NT2/D1 (cell line): ENCODE results near the gene ZNF23.
A peak's percentile ranks its signal among the peaks of the same experiment; 100 is the strongest.

ENCODE experiments used
- DNase-seq: peaks from one replicate; pipeline ENCODE4 v3.0.0-alpha.2; 2011; ENCODE audit warnings: low read depth, low spot score
- H3K27me3 ChIP-seq: 2 replicates; pipeline ENCODE4 v1.6.0; 2011; ENCODE audit warnings: mild to moderate bottlenecking; ENCODE audit not compliant: insufficient read length, insufficient read depth
- H3K36me3 ChIP-seq: 2 replicates; pipeline ENCODE4 v1.6.1; 2011; ENCODE audit warnings: mild to moderate bottlenecking, low read length, mixed read lengths; ENCODE audit not compliant: insufficient read depth, insufficient read length
- H3K4me1 ChIP-seq: 2 replicates; pipeline ENCODE4 v1.5.1; 2011; ENCODE audit not compliant: insufficient read depth, insufficient read length
- H3K4me3 ChIP-seq: 2 replicates; pipeline ENCODE4 v1.5.1; 2011; ENCODE audit warnings: low read depth; ENCODE audit not compliant: insufficient read length
- H3K9ac ChIP-seq: 2 replicates; pipeline ENCODE4 v1.6.0; 2011; ENCODE audit warnings: low read depth; ENCODE audit not compliant: insufficient read length
- H3K9me3 ChIP-seq: 2 replicates; pipeline ENCODE4 v1.5.1; 2011; ENCODE audit warnings: mild to moderate bottlenecking, low read length; ENCODE audit not compliant: insufficient read depth
- SUZ12 ChIP-seq: IDR thresholded peaks from 2 replicates; pipeline ENCODE4 v1.6.1; 2011; ENCODE audit not compliant: insufficient read length, insufficient read depth; ENCODE audit errors: extremely low read depth
- YY1 ChIP-seq: IDR thresholded peaks from 2 replicates; pipeline ENCODE4 v1.6.1; 2011; ENCODE audit not compliant: insufficient read length, insufficient read depth
- ZNF274 ChIP-seq: IDR thresholded peaks from 2 replicates; pipeline ENCODE4 v1.6.1; 2011; ENCODE audit warnings: mild to moderate bottlenecking, low read depth, low read length

ZNF23 gene

DNA sequence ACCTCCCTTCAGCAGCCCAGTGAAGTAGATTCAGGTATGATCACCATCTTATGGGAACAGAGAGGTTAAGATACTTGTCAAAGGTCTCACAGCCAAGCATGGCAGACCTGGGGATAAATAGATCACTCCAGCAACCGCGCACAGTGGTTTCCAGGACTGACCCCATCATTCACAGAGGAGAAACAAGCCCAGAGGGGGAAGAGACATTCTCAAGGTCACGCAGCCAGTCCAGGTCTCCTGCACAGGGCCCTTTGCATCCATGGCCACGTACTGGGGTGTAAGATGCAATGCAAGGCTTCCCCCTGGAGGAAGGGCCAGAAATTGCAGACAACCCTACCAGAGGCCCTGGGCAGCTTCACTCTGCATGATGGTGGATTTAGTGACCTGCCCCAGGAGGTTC lies 40.1 kb downstream of the ZNF23 start:
- Histone ChIP-seq H3K27me3 (peaks cover 24% of the 10 kb centered on the region), H3K36me3 (no peaks in the 10 kb centered on the region), H3K4me1 (no peaks in the 10 kb centered on the region), H3K9me3 (no peaks in the 10 kb centered on the region), H3K9ac (no peak overlapping the region), H3K4me3 (no peak overlapping the region)
- TF ChIP-seq SUZ12 = no peak
- no peak for TF ChIP-seq YY1
- TF ChIP-seq ZNF274 = no peak
- DNase-seq = no peak

DNA sequence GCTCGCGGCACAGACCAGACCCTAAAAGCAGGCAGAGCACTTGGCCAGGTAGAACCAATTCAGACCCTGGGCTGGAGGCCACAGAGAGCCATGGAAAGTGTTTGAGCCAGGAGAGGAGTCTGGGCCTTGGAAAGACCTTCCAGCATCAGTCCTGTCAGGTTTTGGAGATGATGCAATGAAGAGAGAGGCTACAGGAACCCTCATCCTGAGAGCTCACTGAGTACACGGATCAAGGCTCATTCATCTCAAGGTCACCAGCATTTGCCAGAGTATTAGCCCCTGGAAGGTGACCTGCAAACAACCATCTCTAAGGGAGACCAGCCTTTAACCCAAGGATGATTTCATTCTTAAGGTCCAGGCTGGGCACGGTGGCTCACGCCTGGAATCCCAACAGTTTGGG lies 48.0 kb downstream of the ZNF23 start:
- Histone ChIP-seq H3K9ac (no peak overlapping the region), H3K27me3 (no peaks in the 10 kb centered on the region), H3K9me3 (no peaks in the 10 kb centered on the region), H3K4me3 (no peak overlapping the region), H3K36me3 (no peaks in the 10 kb centered on the region), H3K4me1 (peaks cover 5% of the 10 kb centered on the region)
- TF ChIP-seq SUZ12 = no peak
- no peak for TF ChIP-seq YY1
- TF ChIP-seq ZNF274 = no peak
- no peak for DNase-seq

DNA sequence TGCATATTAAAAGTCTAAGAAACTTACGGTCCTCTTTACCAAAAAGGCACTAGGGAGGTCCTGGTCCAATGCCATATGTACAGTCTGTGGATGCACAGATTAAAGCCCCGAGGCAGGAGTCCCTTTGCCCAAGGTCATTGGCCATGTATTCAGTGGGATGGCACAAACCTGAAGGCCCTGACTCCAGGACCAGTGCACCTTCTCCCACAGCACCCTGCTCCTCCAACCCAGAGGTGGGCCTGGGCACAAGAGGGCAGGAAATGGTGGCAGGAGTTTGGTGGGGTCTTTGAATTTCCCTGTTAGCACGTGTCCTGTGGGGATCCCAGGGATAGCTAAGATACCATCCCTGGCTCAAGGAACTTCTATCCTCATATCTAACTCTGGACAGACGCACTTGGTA lies 48.7 kb downstream of the ZNF23 start:
- Histone ChIP-seq H3K36me3 (no peaks in the 10 kb centered on the region), H3K9ac (no peak overlapping the region), H3K4me3 (no peak overlapping the region), H3K9me3 (no peaks in the 10 kb centered on the region), H3K4me1 (peaks cover 5% of the 10 kb centered on the region), H3K27me3 (no peaks in the 10 kb centered on the region)
- TF ChIP-seq SUZ12 (no peak), YY1 (no peak), ZNF274 (no peak)
- DNase-seq = no peak

DNA sequence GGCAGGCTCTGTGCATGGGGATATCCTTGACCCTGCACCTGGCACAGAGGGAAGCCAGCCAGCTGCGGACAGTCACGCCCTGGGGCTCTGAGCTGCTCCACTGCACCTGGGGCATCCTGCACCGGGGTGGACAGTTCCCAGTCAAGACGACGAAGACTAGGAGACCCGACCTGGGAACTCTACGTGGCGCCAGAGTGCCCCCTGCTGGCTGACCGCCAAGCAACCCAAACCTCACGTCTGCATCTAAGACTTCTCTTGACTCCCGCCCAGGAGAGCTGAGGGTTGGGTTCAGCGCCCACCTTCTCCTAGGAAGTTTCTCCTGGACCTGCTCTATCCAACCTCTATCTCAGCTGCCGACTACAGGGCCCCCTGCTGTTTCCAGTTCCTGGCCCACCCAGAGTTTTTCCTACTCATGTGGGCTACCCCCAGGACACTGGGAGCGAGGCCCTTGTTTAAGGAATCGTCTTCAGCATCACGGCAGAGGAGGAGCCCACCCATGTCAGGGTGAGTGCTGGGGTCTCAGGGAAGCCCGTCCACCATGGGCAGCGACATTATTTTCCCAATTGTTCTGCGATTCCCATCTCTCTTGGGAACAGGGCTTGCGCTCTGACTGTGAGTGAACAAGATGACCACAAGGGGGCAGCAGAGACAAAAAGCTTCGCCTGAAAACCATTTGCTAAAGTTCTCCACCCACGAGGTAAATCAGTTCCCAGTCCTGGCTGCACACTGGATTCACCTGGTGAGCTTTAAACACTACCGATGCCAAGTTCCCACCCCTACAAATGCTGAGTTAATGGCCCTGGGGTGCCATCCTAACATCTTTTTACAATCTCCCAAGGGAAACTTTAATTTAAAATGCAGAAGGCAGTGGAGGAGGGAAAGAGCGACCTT lies 49.5 kb downstream of the ZNF23 start:
- DNase-seq = peak; percentile 75
- TF ChIP-seq ZNF274 (no peak), SUZ12 (no peak), YY1 (no peak)
- Histone ChIP-seq H3K36me3 (no peaks in the 10 kb centered on the region), H3K9me3 (no peaks in the 10 kb centered on the region), H3K9ac (peak overlapping the region; percentile 62), H3K4me3 (peak overlapping the region; percentile 24), H3K4me1 (peaks cover 5% of the 10 kb centered on the region), H3K27me3 (no peaks in the 10 kb centered on the region)

DNA sequence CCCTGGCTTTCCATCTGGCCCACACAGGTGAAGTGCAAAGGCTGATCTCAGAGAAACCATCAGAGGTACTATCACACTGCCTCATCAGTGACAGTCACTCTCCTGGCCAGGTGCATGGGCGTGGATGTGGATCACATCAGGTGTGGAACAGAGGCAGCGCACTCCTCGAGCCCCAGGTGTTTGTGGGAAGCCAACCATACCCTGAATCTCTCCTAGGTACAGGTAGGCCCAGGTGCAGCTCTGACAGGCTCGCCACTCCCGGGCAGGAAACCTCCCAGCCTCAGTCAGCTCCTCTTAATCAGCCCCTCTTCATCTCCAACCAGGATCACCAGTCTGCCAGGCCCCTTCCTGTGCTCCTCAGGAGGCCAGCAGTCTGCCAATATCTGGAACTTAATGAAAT lies 51.9 kb downstream of the ZNF23 start:
- TF ChIP-seq SUZ12 = no peak
- TF ChIP-seq ZNF274 = no peak
- TF ChIP-seq YY1 = no peak
- Histone ChIP-seq H3K9me3 (peaks cover under 1% of the 10 kb centered on the region; the same call in 1 of the 2 replicates), H3K27me3 (no peaks in the 10 kb centered on the region), H3K4me3 (no peak overlapping the region), H3K36me3 (no peaks in the 10 kb centered on the region), H3K9ac (no peak overlapping the region), H3K4me1 (peaks cover 5% of the 10 kb centered on the region)
- no peak for DNase-seq

DNA sequence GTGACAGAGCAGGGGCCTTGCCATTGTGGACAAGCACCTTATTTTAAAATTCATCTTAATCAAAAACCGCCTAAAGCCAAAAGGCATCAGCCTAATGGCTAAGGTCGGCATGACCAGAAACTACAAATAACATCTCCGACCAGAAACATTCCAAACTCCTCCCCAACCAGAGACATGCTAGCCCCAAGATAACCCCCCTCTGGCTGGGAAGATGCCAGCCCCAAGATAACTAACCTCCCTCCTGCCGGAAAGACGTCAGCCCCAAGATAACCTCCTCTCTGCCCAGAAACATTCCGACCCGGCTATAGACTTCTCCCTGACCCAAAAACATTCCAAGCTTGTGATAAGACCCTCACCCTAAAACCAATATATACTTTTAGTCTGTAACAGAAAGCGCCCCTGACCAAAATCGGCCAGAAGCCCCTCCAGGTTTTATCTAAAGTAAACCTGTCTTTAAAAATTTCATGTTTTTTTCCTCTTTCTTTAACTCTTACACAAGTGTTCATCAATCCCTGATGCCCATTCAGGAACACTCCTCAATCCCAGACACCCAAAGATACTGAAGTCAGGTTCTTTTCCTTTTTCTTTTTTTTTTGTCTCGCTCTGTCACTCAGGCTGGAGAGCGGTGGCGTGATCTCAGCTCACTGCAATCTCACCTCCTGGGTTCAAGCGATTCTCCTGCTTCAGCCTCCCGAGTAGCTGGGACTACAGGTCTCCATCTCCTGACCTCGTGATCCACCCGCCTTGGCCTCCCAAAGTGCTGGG lies 52.9 kb downstream of the ZNF23 start:
- H3K9ac ChIP-seq = no peak overlapping the region
- no peaks in the 10 kb centered on the region for H3K36me3 ChIP-seq
- no peak for TF ChIP-seq ZNF274
- H3K4me1 ChIP-seq = peaks cover 5% of the 10 kb centered on the region
- no peak for DNase-seq
- H3K4me3 ChIP-seq = no peak overlapping the region
- H3K27me3 ChIP-seq = no peaks in the 10 kb centered on the region
- H3K9me3 ChIP-seq = peaks cover 10% of the 10 kb centered on the region

DNA sequence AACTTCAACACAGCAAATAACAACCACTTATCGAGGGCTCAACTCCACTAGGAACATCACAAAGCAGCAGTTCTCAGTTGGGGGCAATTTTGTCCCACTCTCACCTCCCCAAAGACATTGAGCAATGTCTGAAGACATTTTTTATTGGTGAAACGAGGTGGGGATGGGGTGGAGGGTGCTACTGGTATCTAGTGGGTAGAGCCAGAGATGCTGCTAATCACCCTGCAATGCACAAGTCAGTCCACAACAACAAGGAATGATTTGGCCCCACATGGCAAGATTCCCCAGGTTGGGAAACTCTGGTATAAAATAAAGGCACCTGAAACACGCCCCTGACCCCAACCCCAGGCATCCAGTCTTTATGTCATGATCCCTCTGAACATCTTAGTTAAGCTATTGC lies 53.5 kb downstream of the ZNF23 start:
- peaks cover 5% of the 10 kb centered on the region for H3K4me1 ChIP-seq
- no peak for TF ChIP-seq SUZ12

More for the DNA sequence above, 53.5 kb downstream of the ZNF23 start:
- Histone ChIP-seq H3K4me3 (no peak overlapping the region), H3K9me3 (peaks cover 16% of the 10 kb centered on the region), H3K36me3 (no peaks in the 10 kb centered on the region), H3K9ac (no peak overlapping the region), H3K27me3 (no peaks in the 10 kb centered on the region)
- DNase-seq = no peak
